ENCODE data around the gene SLIT3.

SLIT3 gene

DNA sequence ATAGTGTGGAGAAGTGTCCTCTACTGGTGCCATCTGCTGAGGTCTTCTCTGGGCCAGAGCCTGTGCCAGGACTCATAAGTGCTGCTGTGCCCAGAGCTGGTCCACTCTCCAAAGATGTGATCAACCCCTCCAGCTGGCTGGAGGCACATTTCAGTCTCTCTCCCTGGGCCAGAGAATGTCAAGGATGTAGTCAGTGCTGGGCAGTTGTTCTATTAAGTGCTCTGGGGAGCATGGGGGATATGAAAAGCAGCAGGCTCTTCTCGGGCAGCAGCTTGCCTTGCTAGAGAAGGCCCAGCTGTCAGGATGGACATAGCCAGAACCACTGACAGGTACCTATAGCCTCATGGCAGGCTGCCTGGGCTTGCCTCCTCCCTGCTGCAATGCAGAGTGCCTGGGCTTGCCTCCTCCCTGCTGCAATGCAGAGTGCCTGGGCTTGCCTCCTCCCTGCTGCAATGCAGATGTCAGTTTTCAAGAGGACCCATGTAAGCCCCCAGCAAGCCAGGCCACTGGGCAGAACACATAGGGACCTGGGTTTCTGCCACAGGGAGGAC is 564.6 kb downstream of the SLIT3 start:
- DNase-seq (ENCODE audit: low read depth): no peak

DNA sequence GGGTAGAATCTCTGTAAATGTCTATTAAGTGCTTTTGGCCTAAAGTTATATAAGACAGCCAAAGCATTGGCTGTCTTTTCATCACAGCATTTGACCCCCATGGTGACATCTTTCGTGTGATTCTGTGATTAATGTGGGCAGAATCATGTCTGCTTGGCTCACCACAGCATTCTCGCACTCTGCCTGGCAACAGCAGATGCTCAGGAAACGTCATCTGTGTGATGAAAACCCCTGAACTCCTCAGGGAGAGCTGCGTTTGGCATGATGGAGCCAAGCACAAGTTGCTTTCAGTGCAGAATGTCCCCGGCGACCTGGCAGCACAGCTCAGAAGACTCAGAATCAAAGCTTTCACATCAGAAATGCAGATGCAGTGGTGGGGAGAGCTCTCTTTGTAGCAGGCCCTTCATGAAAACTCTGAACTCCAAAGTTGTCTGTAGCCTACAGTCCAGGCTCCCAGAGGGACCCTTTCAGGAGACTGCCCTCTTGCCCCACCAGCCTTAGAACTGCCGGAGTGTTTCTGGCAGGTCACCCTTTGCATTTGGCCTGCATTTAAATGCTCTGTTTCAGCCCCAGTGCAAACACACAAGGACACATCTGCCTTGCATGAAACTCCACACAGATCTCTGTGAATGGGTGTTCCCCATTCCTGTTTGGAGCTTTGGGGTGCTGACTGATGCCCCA is 566.2 kb downstream of the SLIT3 start:
- no peak for DNase-seq (ENCODE audit: low read depth)

DNA sequence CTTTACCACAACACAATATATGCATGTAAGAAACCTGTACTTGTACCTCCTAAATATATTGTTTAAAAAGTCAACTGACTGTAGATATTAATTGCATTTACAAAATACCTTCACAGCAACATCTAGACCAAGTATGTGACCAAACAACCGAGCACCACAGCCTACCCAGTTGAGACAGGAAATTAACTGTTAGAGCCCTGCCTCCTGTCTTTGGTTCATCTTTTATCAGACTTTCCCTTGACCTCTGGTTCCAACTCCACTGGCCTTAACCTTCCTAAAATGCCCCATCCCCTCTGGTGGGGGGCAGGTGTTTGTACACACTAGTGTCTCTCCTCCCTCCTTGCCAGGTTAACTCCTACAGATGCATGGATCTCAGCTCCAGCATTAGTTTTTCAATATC is 566.8 kb downstream of the SLIT3 start:
- no peak for DNase-seq (ENCODE audit: low read depth)

DNA sequence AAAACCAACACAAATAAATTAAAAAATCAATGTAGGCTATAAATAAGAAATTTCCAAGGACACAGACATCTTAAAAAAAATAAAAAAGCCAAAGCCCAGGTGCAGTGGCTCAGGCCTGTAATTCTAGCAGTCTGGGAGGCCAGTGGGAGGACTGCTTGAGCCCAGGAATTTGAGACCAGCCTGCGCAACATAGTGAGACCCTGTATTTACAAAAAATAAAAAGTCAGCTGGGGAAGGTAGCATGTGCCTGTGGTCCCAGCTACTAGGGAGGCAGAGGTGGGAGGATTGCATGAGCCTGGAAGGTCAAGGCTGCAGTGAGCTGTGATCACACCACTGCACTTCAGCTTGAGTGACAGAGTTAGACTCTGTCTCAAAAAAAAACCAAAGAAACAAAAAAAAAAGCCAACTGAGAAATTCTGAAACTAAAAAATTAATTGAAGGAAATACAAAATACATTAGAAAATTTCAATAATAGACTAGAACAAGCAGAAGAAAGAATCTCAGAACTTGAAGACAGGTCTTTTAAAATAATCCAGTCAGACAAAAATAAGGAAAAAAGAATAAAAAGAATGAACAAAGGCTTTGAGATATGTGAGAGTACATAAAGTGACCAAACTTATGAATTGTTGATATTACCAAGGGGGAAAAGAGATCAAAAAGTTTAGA is 572.3 kb downstream of the SLIT3 start:
- no peak for DNase-seq (ENCODE audit: low read depth)

DNA sequence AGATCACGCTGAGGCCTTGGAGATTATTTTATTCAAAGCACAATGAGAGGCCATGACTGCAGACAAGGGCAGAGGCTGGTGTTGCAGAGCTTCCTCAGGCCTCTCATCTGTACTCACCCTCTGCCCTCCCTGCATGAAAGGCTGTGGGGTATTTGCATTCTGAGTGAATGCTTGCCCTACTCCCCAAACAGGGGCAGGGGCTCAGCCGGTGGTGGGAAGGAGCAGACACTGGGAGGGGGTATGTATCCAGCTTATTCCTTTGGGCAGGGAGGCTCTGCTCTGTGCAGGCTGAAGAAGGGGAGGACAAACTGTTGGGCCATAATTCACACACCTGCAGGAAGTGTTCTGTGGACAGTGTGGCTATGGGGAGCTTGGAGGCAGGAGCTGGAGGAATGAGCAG is 573.4 kb downstream of the SLIT3 start:
- DNase-seq (ENCODE audit: low read depth): no peak

DNA sequence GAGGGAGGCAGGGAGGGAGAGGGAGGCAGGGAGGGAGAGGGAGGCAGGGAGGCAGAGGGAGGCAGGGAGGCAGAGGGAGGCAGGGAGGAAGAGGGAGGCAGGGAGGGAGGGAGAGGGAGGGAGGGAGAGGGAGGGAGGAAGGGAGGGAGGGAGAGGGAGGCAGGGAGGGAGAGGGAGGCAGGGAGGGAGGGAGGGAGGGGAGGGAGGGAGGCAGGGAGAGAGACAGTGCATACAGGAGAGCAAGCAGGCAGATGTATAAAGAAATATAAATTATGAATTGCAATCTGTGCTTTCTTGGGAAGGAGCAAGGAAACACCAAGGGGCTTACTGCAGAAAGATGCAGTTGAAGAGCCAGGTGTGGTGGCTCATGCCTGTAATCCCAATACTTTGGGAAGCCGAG is 574.6 kb downstream of the SLIT3 start:
- DNase-seq (ENCODE audit: low read depth): no peak

DNA sequence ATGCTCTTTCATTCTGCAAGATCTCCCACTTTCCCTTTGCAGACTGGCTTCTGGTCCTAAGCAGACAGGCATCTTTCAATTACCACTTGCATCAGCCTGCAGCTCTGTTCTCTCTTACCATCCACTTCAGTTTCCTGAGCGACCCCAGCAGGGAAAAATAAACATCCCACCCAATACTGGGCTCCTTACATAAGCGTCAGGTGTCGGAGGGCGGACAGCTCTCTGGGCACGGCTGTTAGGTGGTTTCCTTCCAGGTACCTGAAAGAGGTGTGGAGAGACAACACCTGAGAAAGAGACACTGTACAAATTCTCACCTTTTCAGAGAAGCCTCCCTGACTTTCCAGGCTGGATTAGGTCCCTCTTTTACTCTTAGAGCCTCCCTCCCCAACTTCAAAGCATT is 576.7 kb downstream of the SLIT3 start:
- DNase-seq (ENCODE audit: low read depth): no peak

DNA sequence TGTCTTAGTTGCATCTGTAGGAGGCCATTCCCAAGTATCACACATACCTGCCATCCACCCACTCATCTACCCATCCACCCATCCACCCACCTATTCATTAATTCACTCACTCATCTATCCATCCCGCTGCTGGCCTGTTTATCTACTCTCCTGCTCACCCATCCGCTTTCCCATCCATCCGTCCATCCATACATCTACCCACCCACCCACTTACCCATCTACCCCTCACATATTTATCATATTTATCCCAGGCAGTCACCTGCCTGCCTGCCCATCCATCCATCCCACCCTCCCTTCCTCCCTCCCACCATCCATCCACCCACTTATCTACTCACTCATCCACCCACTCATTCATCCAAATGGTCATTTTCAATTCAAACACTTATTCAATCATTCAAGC is 577.9 kb downstream of the SLIT3 start:
- DNase-seq (ENCODE audit: low read depth): no peak

DNA sequence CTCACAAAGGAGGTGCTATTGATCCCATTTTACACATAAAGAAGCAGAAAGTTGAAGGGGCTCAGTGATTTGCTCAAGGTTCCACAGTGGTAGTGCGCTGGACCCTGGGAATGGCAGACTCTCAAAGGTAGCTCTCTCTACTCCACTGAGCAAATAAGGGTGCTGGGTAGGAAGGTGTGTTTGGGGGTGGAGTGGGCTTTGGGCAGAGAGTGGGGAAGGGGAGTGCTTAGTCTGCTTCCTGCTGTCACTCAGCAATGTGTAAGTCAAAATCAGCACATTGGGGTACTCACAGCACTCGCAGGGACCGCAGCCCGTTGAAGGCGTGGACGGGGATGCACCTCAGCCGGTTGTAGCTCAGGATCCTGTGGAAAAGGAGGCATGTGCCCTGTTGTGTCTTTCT is 579.0 kb downstream of the SLIT3 start:
- no peak for DNase-seq (ENCODE audit: low read depth)

DNA sequence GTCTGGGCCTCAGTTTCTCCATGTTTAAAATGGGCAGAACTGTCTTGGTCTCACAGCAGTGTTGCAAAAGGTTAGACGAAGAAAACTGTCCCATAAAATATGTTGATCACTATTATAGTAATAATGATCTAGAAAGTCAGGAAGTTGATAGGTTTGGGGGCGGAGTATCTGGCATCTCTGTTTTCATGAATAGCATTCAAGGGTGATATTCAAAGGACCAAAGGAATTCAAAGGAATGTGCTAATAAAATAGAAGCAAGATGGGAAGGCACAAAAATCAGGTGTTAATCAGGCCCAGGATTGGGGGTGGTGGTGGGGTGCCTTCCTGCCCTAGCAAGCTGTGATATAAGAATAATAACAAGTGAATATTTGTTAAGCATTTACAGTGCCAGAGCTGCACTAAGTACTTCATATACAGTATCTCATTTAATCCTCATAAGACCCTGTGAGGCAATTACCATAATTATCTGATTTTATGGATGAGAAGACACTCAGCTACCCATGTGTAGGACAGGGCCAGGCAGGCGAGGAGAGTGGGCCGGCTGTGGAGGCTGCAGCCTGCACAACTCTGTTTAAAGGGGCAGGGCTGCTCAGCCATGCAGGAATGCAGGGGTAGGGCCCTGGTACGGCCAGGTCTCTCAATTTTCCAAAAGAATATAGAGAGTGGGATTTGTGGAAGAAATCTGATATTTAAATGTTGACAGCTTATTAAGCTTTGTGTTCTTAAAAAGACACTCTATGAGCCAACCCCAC is 579.8 kb downstream of the SLIT3 start:
- DNase-seq (ENCODE audit: low read depth): no peak

DNA sequence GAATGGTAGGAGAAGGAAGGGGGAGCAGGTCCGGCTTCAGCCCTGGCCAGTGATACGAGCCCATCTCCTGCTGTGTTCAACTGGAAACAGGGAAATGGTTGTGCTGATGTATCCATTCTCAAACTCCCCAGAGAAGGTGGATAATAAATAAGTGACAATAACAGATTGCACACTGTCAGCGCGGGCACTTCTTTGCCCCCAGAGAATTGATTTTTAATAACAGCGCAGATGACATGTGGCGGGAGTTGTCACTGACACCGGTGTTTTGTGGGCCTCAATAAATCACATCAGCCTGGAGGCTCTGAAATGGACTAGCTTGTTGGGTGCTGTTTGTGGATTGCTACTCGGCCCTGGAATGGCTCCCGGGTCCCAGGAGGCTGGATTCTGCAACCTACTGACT is 580.4 kb downstream of the SLIT3 start:
- no peak for DNase-seq (ENCODE audit: low read depth)

DNA sequence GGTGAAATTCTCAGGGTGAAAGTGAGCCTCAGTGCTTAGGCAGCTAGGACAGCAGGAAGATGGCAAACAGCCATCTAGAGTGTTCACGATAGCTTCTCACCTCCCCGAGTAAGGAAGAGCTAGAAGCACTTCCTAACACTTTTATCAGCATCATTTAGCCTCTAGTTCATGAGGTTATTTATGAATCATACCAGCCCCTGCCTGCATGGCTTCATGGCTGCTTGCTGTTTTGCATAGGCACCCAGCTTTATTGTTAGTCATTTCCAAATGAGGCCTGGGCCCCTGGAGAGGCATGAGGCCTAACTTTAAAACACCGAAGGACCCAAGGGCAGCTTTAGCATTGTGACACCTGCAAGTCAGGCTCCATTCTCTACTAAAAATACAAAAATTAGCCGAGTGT is 586.9 kb downstream of the SLIT3 start:
- DNase-seq (ENCODE audit: low read depth): peak; percentile 43

DNA sequence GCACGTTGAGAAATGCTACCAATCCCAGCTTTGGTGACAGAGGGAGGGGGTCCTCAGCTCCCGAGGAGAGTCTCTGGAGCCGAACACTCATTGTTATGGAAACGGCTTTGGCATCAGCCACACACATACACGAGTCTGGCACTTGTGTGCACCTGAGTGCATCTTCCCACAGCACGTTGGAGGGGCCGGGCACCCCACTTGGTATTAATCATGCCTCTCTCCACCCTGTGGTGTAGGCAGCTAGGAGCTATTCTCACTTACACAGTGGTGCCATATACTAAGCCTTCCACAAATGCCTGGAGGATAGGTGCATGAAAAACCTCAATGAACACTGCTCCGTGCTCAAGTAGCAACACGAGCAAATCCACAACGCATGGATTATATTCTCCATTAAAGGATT is 587.9 kb downstream of the SLIT3 start:
- DNase-seq (ENCODE audit: low read depth): no peak

DNA sequence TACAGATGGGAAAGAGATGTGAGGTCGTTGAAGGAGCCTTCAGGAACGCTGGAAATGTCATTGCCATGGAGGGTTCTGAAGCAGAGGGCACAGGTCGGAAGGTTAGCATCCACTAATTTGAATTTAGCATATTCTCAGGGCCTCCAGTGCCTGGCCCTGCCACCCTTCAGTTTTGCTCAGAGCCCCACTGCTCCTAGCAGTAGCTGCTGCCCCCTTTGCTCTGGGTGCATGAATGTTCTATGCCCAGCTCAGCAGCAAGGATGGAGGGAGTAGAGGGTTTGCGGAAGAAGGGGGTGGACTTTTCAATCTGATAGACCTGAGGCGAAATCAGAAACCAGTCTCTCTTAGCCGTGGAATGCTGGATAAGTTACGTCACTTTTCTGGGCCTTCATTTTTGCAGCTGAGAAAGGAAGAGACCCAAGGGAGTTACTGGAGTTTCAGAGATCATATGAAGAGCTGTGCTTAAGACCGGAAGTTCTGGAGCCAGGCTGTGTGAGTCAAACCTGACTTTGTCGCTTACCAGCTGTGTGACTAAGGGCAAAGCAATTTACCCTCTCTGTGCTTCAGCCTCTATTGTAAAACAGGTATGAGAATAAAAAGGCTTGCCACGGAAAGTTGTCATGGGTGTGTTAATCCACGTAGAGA is 588.5 kb downstream of the SLIT3 start:
- DNase-seq (ENCODE audit: low read depth): peak; percentile 97

DNA sequence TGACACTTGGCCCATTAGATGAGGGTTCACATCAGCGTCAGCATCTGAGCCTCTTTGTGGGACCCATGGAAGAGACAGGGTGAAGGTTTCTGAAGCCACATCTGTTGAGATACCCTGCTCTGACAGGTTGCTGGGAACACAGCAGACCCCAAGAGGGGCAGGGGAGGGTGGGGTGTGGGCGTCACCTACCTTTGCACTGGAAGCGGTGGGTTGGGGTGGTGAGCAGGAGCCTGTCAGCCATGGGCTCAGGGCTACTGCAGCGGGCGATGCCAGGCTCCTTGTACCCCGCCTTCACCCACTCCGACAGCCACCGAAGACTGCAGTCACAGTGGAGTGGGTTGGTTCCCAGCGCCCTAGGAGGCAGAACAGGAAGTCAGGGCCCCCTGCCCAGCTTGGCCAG is 590.2 kb downstream of the SLIT3 start:
- DNase-seq (ENCODE audit: low read depth): no peak

DNA sequence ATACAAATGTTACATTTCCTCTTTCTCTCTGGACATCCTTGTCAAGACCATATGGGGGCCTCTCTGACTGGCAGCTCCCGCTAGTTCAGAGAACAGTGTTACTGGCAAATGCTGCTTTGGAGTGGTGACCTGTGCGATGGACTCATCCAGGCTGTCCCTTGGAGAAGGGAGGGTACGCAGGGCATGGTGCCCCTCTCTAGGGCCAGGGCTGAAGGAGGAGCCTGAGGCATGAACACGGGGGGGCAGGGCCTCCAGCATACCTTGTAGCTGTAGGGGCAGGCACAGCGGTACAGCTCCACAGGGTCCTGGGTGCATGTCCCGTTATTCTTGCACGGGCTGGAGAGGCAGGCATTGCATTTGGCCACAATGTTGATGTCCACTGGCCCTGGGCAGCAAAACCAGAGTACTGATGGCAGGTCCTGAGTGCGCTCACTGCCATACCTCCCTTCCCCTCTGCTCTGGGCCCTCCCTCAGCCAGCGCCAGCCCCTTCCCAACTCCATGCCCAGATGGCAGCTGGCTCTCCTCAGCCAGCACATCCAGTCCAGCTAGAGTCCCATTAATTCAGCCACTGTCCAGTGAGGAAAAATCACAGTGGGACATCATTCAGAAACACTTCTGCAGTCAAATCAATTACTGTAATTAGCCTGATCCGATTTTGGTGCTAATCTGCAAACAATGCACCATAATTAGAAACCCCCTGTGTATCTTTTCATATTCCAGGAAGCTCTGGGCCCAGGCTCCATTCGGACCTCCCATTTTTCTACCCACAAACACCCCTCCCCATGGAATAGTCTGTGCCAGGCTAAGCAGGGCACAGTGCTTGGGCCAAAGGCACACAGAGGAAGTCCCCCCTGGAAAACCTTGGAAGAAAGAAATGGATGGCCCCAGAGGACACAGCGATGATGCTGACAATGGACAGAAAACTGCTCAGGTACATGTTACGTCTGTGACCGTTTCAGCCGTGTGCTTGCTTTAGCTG is 592.9 kb downstream of the SLIT3 start:
- no peak for DNase-seq (ENCODE audit: low read depth)

DNA sequence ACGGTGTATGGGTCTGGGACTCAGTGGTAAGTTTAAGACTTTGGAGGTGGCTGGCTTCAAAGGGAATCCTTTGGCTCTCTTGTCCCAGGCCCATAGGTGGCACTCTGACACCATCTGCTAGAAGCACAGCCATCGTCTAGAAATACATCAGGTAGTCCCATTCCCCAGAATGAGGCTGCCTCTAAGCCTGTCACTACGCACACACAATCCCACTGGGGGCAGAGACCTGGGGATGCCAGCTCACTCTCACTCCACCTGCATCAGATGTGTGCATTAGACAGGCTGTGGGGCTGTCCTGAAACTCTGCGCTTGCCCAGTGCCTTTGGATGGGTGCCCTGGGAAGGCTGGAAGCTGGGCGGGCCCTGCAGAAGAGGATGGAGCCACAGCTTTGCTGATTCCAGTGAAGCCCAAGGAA is 594.3 kb downstream of the SLIT3 start:
- DNase-seq (ENCODE audit: low read depth): peak; percentile 51

DNA sequence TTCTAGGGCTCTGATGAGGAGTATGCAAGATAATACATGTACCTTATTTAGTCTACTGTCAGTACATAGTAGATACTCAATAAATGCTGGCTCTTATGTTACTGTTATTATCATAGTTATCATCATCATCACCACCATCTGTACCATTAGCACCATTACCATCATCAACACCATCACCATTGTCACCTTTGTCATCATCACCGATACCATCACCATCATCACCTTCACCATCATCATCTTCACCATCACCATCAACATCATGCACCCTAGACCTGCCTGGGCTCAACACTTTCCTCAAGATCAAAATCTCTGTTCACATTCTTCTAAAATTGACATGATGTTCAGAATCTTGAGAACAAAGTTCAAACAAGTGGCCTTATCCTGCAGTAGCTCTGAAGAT is 595.6 kb downstream of the SLIT3 start:
- no peak for DNase-seq (ENCODE audit: low read depth)

DNA sequence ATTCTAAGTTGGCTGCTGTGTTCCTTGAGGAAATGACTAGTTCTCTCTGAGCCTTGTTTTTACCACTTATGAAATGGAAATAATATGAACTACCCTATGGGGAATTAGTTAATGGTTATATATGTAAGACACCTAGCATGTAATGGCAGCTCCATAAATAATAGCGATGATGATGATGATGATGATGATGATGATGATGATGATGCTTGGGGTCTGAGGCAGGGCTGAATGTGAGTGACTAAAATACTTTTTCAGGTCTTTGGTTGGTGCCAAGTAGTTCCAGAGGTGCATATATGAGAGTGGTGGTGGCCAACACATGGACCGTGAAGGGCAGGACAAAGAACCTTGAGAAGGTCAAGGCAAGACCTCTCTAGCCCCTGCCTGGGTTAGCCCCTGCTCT is 598.4 kb downstream of the SLIT3 start:
- DNase-seq (ENCODE audit: low read depth): no peak

DNA sequence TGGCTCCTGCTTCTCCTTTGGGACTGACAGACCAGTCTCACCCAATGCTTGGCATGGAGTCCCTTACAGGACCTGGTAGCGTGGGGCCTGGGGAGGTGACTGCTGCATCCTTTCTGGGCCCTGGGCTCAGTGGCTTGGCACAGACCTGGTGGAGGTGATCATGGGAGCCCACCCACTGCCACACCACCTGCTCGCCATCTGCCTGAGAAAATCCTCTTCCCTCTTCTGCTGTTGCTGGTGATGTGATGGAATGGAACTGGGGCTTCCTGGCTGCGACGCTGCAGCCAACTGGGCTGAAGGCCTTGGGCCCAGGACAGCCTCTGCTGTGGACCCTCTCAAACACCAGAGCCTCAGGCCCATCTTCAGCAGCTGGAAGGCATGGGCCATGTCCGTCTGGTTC is 599.3 kb downstream of the SLIT3 start:
- no peak for DNase-seq (ENCODE audit: low read depth)

DNA sequence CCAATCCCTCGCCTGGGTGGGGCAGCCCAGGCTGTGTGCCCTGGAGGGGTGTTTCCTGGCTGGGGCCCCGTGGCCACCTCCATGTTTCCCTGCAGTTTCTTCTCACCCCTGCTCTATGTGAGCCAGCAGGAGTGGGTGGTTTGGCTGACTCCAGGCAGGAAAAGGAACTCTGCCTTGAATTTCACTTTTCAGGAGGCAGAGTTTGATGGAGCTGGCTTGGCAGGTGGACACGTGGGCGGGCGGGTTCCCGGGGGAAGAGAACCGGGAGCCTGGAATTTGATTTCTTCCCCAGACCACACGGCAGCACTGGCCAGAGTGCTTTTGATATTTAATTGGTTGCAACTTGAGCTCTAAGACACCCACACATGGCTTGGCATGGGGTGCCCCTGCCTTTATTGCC is 601.9 kb downstream of the SLIT3 start:
- DNase-seq (ENCODE audit: low read depth): no peak

All from iris pigment epithelial cell (primary cell).